HEK293 (cell line): ENCODE data around the gene TMIE.
A peak's percentile ranks its signal among the peaks of the same experiment; 100 is the strongest.

Experiments used
- FEZF1 ChIP-seq: fragments of 450-650 bp; formaldehyde crosslinking; IDR thresholded peaks from 2 replicates; pipeline ENCODE4 v1.5.1; 2016; ENCODE audit warnings: missing biosample characterization, missing genetic modification characterization
- IKZF3 ChIP-seq: fragments of 450-650 bp; IDR thresholded peaks from 2 replicates; pipeline ENCODE4 v1.5.0; 2018; ENCODE audit warnings: missing biosample characterization, mild to moderate bottlenecking, missing genetic modification characterization, moderate library complexity
- KLF9 ChIP-seq: fragments of 450-650 bp; formaldehyde crosslinking; IDR thresholded peaks from 2 replicates; pipeline ENCODE4 v1.5.1; 2016; ENCODE audit warnings: missing biosample characterization, missing genetic modification characterization, low read depth
- OVOL3 ChIP-seq: fragments of 450-650 bp; formaldehyde crosslinking; IDR thresholded peaks from 2 replicates; pipeline ENCODE4 v1.5.1; 2016; ENCODE audit warnings: missing biosample characterization, missing genetic modification characterization
- PRDM10 ChIP-seq: fragments of 450-650 bp; formaldehyde crosslinking; IDR thresholded peaks from 2 replicates; pipeline ENCODE4 v1.5.1; 2016; ENCODE audit warnings: missing biosample characterization, missing genetic modification characterization
- RBAK ChIP-seq: fragments of 450-650 bp; formaldehyde crosslinking; IDR thresholded peaks from 2 replicates; pipeline ENCODE4 v1.5.1; 2016; ENCODE audit warnings: missing biosample characterization, missing genetic modification characterization
- REST ChIP-seq: fragments of 450-650 bp; formaldehyde crosslinking; IDR thresholded peaks from 2 replicates; pipeline ENCODE4 v1.5.1; 2016; ENCODE audit warnings: missing biosample characterization, missing genetic modification characterization
- SETDB1 ChIP-seq: IDR thresholded peaks from one replicate; pipeline ENCODE4 v1.6.1; 2017; ENCODE audit warnings: mild to moderate bottlenecking, low read length, moderate library complexity, mixed read lengths; ENCODE audit not compliant: insufficient read length
- SP3 ChIP-seq: fragments of 450-650 bp; formaldehyde crosslinking; IDR thresholded peaks from 2 replicates; pipeline ENCODE4 v1.5.1; 2016; ENCODE audit warnings: missing biosample characterization, missing genetic modification characterization
- ZBTB20 ChIP-seq: fragments of 450-650 bp; formaldehyde crosslinking; IDR thresholded peaks from 2 replicates; pipeline ENCODE4 v1.5.1; 2016; ENCODE audit warnings: missing biosample characterization, missing genetic modification characterization
- ZFP69B ChIP-seq: fragments of 450-650 bp; formaldehyde crosslinking; IDR thresholded peaks from 2 replicates; pipeline ENCODE4 v1.5.1; 2016; ENCODE audit warnings: missing biosample characterization, missing genetic modification characterization
- ZNF146 ChIP-seq: fragments of 450-650 bp; formaldehyde crosslinking; IDR thresholded peaks from 2 replicates; pipeline ENCODE4 v1.5.1; 2016; ENCODE audit warnings: missing biosample characterization, missing genetic modification characterization
- ZNF16 ChIP-seq: fragments of 450-650 bp; formaldehyde crosslinking; IDR thresholded peaks from 2 replicates; pipeline ENCODE4 v1.5.1; 2016; ENCODE audit warnings: low read depth, missing biosample characterization, missing genetic modification characterization
- ZNF174 ChIP-seq: fragments of 450-650 bp; formaldehyde crosslinking; IDR thresholded peaks from 2 replicates; pipeline ENCODE4 v1.5.0; 2017; ENCODE audit warnings: missing biosample characterization, mild to moderate bottlenecking, missing genetic modification characterization
- ZNF223 ChIP-seq: fragments of 450-650 bp; formaldehyde crosslinking; IDR thresholded peaks from 2 replicates; pipeline ENCODE4 v1.5.1; 2016; ENCODE audit warnings: missing biosample characterization, missing genetic modification characterization
- ZNF341 ChIP-seq: fragments of 450-650 bp; formaldehyde crosslinking; IDR thresholded peaks from 2 replicates; pipeline ENCODE4; 2016; ENCODE audit warnings: low read depth, missing biosample characterization, missing genetic modification characterization
- ZNF544 ChIP-seq: fragments of 450-650 bp; formaldehyde crosslinking; IDR thresholded peaks from 2 replicates; pipeline ENCODE4 v1.5.0; 2017; ENCODE audit warnings: missing biosample characterization, missing genetic modification characterization
- ZNF658 ChIP-seq: fragments of 450-650 bp; formaldehyde crosslinking; IDR thresholded peaks from 2 replicates; pipeline ENCODE4; 2016; ENCODE audit warnings: missing biosample characterization, missing genetic modification characterization
- ZNF76 ChIP-seq: fragments of 450-650 bp; formaldehyde crosslinking; IDR thresholded peaks from 2 replicates; pipeline ENCODE4; 2016; ENCODE audit warnings: low read depth, missing biosample characterization, missing genetic modification characterization, borderline replicate concordance
- ZNF791 ChIP-seq: fragments of 450-650 bp; formaldehyde crosslinking; IDR thresholded peaks from 2 replicates; pipeline ENCODE4 v1.5.1; 2016; ENCODE audit warnings: missing biosample characterization, missing genetic modification characterization
- ZXDB ChIP-seq: fragments of 450-650 bp; formaldehyde crosslinking; IDR thresholded peaks from 2 replicates; pipeline ENCODE4 v1.5.1; 2016; ENCODE audit warnings: missing biosample characterization, missing genetic modification characterization
- TF ChIP-seq, protein P1 (sequence below): fragments of 450-650 bp; IDR thresholded peaks from 2 replicates; pipeline ENCODE4 v1.5.1; 2018; ENCODE audit warnings: missing biosample characterization, missing genetic modification characterization
- TF ChIP-seq, protein P2 (sequence below): IDR thresholded peaks from 2 replicates; pipeline ENCODE4 v1.6.1; 2011; ENCODE audit warnings: mild to moderate bottlenecking, low read depth, low read length, borderline replicate concordance
- TF ChIP-seq, protein P3 (sequence below): fragments of 450-650 bp; formaldehyde crosslinking; optimal IDR thresholded peaks from 2 replicates; pipeline ENCODE3; 2016; ENCODE audit warnings: missing biosample characterization, mild to moderate bottlenecking, missing genetic modification characterization
- TF ChIP-seq, protein P4 (sequence below): fragments of 450-650 bp; formaldehyde crosslinking; IDR thresholded peaks from 2 replicates; pipeline ENCODE4 v1.5.1; 2016; ENCODE audit warnings: missing biosample characterization, missing genetic modification characterization

TMIE gene

GRCh38 chr3:46693038-46693891 is 7.9 kb upstream of the TMIE start, which contains the start of gene ALS2CL (continued):
- no peak for TF ChIP-seq REST (tag by site-specific recombination)
- TF ChIP-seq ZNF544: no peak
- TF ChIP-seq ZNF223 (tag by site-specific recombination): no peak
- TF ChIP-seq IKZF3: no peak
- TF ChIP-seq ZFP69B (tag by site-specific recombination): no peak
- TF ChIP-seq, protein P1, sequence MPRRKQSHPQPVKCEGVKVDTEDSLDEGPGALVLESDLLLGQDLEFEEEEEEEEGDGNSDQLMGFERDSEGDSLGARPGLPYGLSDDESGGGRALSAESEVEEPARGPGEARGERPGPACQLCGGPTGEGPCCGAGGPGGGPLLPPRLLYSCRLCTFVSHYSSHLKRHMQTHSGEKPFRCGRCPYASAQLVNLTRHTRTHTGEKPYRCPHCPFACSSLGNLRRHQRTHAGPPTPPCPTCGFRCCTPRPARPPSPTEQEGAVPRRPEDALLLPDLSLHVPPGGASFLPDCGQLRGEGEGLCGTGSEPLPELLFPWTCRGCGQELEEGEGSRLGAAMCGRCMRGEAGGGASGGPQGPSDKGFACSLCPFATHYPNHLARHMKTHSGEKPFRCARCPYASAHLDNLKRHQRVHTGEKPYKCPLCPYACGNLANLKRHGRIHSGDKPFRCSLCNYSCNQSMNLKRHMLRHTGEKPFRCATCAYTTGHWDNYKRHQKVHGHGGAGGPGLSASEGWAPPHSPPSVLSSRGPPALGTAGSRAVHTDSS (tag by site-specific recombination): no peak
- no peak for TF ChIP-seq SETDB1
- TF ChIP-seq ZNF146 (tag by site-specific recombination): no peak
- TF ChIP-seq, protein P2, sequence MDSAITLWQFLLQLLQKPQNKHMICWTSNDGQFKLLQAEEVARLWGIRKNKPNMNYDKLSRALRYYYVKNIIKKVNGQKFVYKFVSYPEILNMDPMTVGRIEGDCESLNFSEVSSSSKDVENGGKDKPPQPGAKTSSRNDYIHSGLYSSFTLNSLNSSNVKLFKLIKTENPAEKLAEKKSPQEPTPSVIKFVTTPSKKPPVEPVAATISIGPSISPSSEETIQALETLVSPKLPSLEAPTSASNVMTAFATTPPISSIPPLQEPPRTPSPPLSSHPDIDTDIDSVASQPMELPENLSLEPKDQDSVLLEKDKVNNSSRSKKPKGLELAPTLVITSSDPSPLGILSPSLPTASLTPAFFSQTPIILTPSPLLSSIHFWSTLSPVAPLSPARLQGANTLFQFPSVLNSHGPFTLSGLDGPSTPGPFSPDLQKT: no peak
- TF ChIP-seq, protein P3, sequence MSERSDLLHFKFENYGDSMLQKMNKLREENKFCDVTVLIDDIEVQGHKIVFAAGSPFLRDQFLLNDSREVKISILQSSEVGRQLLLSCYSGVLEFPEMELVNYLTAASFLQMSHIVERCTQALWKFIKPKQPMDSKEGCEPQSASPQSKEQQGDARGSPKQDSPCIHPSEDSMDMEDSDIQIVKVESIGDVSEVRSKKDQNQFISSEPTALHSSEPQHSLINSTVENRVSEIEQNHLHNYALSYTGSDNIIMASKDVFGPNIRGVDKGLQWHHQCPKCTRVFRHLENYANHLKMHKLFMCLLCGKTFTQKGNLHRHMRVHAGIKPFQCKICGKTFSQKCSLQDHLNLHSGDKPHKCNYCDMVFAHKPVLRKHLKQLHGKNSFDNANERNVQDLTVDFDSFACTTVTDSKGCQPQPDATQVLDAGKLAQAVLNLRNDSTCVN (tag by site-specific recombination): peak; percentile 59
- no peak; the same call in 1 of the 2 replicates for TF ChIP-seq ZNF76 (tag by site-specific recombination)
- TF ChIP-seq ZNF16: no peak
- TF ChIP-seq ZNF174 (tag by site-specific recombination): no peak
- TF ChIP-seq ZNF658 (tag by site-specific recombination): no peak
- no peak for TF ChIP-seq FEZF1 (tag by site-specific recombination)
- TF ChIP-seq, protein P4, sequence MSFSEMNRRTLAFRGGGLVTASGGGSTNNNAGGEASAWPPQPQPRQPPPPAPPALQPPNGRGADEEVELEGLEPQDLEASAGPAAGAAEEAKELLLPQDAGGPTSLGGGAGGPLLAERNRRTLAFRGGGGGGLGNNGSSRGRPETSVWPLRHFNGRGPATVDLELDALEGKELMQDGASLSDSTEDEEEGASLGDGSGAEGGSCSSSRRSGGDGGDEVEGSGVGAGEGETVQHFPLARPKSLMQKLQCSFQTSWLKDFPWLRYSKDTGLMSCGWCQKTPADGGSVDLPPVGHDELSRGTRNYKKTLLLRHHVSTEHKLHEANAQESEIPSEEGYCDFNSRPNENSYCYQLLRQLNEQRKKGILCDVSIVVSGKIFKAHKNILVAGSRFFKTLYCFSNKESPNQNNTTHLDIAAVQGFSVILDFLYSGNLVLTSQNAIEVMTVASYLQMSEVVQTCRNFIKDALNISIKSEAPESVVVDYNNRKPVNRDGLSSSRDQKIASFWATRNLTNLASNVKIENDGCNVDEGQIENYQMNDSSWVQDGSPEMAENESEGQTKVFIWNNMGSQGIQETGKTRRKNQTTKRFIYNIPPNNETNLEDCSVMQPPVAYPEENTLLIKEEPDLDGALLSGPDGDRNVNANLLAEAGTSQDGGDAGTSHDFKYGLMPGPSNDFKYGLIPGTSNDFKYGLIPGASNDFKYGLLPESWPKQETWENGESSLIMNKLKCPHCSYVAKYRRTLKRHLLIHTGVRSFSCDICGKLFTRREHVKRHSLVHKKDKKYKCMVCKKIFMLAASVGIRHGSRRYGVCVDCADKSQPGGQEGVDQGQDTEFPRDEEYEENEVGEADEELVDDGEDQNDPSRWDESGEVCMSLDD: no peak
- TF ChIP-seq SP3 (tag by site-specific recombination): peak; percentile 46; the same call in 1 of the 2 replicates
- no peak for TF ChIP-seq ZNF791 (tag by site-specific recombination)
- TF ChIP-seq OVOL3 (tag by site-specific recombination): no peak
- TF ChIP-seq PRDM10 (tag by site-specific recombination): 0 out of 2 replicates have a peak, but pooled peaks have one; percentile 36
- TF ChIP-seq ZNF341 (tag by site-specific recombination): no peak; the same call in 1 of the 2 replicates
- 0 out of 2 replicates have a peak, but pooled peaks have one; percentile 14 for TF ChIP-seq ZXDB (tag by site-specific recombination)
- peak; percentile 14; the same call in 1 of the 2 replicates for TF ChIP-seq KLF9
- TF ChIP-seq RBAK (tag by site-specific recombination): no peak
- peak; percentile 93 for TF ChIP-seq ZBTB20
